Vagina (tissue), 2 donors: ENCODE measurements around the gene HSPBAP1. TPM values are rescaled to one million over a fixed set of nuclear protein-coding genes. Genes with fewer than 3 reads are reported as not detected.

Experiments used
- DNase-seq, 2 donors: peaks; one replicate each; pipeline ENCODE4 v3.0.0-alpha.2; 2017; ENCODE audit errors: extremely low spot score in 2 of 2
- H3K27ac ChIP-seq: fragments of 200-600 bp; sonication (generic); one replicate; pipeline ENCODE4 v1.5.1; 2019
- H3K27me3 ChIP-seq: fragments of 200-600 bp; sonication (generic); one replicate; pipeline ENCODE4 v1.5.1; 2019
- H3K36me3 ChIP-seq, 2 donors: fragments of 200-600 bp; sonication (generic); one replicate each; pipeline ENCODE4 v1.5.1; 2017 to 2019
- H3K4me1 ChIP-seq: fragments of 200-600 bp; sonication (generic); one replicate; pipeline ENCODE4 v1.5.1; 2019
- H3K4me3 ChIP-seq, 2 donors: fragments of 200-600 bp; sonication (generic); 1 replicate in 1 of 2; 2 replicates in 1 of 2; pipeline ENCODE4 v1.5.1; 2016 to 2019
- H3K9me3 ChIP-seq: fragments of 200-600 bp; sonication (generic); one replicate; pipeline ENCODE4 v1.5.1; 2019
- POLR2A ChIP-seq, 2 donors: fragments of 450-650 bp; IDR thresholded peaks; one replicate each; pipeline ENCODE4 v1.6.1; 2017; ENCODE audit warnings: antibody characterized with exemption in 2 of 2, mild to moderate bottlenecking in 2 of 2, moderate library complexity in 2 of 2
- POLR2AphosphoS5 ChIP-seq, 2 donors: sonication (generic); formaldehyde crosslinking; IDR thresholded peaks; one replicate each; pipeline ENCODE4 v1.9.0; 2017; ENCODE audit warnings: antibody characterized with exemption in 2 of 2, mild to moderate bottlenecking in 2 of 2, low read depth in 1 of 2; ENCODE audit not compliant: insufficient read depth in 1 of 2
- intact Hi-C: fragments of 100-400 bp; cut with DNase I; formaldehyde crosslinking; loops from one replicate; pipeline ENCODE4 v1.15.1; 2023
- total RNA-seq: library from RNA; depleted of rRNA; stranded (reverse); fragments of >200 nt; gene quantifications from one replicate; pipeline ENCODE4 v1.2.3, GENCODE V29; 2016
- TF ChIP-seq, protein P1 (sequence below), 3 experiments: fragments of 450-650 bp in 2 of 3; fragments of 200-600 bp in 1 of 3; sonication (generic) in 1 of 3; IDR thresholded peaks; one replicate each; pipeline ENCODE4 v1.5.1; 2017 to 2019; ENCODE audit warnings: antibody characterized with exemption in 3 of 3, mild to moderate bottlenecking in 2 of 3, moderate library complexity in 2 of 3

HSPBAP1 gene
- total RNA-seq, 1 donor from 2014 or later = 9.8 TPM

DNA sequence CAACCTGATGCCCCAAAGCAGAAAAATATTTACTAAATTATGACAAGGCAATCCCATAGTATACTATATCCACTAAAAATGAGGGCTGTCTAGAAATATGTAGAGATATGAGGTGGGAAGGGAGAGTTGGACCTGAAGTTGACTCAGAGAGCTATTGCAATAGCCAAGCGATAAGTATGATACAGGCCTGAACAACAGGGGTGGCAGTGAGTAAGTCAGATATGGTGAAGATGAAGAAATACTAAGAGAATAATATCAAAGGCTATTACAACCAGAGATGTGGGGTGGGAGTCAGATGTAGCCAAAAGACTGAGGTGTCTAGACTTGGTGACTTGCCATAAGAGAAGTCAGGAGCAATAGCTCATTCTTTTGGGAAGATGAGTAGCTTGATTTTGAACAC lies 9.2 kb downstream of the HSPBAP1 start:
- Histone ChIP-seq H3K4me3 (no peak overlapping the region), H3K36me3 (no peaks in the 10 kb centered on the region), H3K27ac (no peak overlapping the region), H3K4me1 (no peaks in the 10 kb centered on the region), H3K27me3 (no peaks in the 10 kb centered on the region), H3K9me3 (no peaks in the 10 kb centered on the region)
- TF ChIP-seq, protein P1, sequence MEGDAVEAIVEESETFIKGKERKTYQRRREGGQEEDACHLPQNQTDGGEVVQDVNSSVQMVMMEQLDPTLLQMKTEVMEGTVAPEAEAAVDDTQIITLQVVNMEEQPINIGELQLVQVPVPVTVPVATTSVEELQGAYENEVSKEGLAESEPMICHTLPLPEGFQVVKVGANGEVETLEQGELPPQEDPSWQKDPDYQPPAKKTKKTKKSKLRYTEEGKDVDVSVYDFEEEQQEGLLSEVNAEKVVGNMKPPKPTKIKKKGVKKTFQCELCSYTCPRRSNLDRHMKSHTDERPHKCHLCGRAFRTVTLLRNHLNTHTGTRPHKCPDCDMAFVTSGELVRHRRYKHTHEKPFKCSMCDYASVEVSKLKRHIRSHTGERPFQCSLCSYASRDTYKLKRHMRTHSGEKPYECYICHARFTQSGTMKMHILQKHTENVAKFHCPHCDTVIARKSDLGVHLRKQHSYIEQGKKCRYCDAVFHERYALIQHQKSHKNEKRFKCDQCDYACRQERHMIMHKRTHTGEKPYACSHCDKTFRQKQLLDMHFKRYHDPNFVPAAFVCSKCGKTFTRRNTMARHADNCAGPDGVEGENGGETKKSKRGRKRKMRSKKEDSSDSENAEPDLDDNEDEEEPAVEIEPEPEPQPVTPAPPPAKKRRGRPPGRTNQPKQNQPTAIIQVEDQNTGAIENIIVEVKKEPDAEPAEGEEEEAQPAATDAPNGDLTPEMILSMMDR (IDR thresholded peaks at IDR 0.05) = no peak
- TF ChIP-seq POLR2A (IDR thresholded peaks at IDR 0.05) (no peak), POLR2AphosphoS5 (IDR thresholded peaks at IDR 0.05; ENCODE audit: insufficient read depth in 1 of 2, low read depth in 1 of 2) (no peak)
- DNase-seq = no peak
- intact Hi-C loops = no loop called here

DNA sequence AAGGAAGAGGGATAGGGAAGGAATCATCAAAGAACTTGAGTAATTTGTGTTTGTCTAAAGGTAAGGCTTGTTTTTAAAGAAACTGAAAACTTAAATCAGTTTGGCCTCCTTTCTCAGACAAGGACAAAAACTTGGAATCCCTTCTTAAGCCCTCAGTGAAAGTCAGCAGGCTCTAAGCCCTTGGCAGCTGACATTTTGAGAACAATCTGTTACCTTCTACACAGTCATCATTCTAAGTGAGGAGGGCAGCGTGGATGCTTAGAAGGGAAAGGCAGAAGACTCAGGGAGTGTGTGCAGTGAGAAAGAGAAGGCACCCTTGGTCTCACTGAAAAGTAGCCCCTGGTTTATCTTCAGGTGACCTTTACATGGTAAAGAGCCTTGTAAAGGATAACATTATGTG lies 10.8 kb downstream of the HSPBAP1 start:
- intact Hi-C loops = no loop called here
- Histone ChIP-seq H3K27me3 (no peaks in the 10 kb centered on the region), H3K9me3 (no peaks in the 10 kb centered on the region), H3K36me3 (no peaks in the 10 kb centered on the region), H3K27ac (no peak overlapping the region), H3K4me3 (no peak overlapping the region), H3K4me1 (no peaks in the 10 kb centered on the region)
- DNase-seq = no peak
- TF ChIP-seq POLR2A (IDR thresholded peaks at IDR 0.05) (no peak), POLR2AphosphoS5 (IDR thresholded peaks at IDR 0.05; ENCODE audit: insufficient read depth in 1 of 2, low read depth in 1 of 2) (no peak)
- TF ChIP-seq, protein P1 (IDR thresholded peaks at IDR 0.05) = no peak

DNA sequence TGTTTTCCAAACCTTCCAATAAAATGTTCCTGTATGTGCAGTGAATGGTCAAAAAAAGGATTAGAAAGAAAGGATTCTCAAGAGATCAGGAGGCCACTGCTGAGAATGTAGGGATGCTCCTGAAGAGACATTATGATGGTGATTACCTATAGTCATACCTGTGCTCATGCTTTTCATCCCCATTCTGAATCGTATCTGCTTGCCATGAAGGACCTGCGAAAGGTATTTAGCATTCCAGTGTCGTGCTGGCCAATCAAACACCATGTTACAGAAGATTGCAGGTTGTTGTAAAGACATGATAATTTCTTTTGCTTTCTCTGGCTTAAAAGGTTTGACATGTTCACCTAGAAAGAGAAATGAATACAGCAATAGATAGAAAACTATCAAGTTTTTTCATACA lies 16.1 kb downstream of the HSPBAP1 start:
- Histone ChIP-seq H3K9me3 (no peaks in the 10 kb centered on the region), H3K4me1 (no peaks in the 10 kb centered on the region), H3K4me3 (no peak overlapping the region), H3K36me3 (no peaks in the 10 kb centered on the region), H3K27me3 (no peaks in the 10 kb centered on the region), H3K27ac (no peak overlapping the region)
- no peak for DNase-seq
- TF ChIP-seq, protein P1 (IDR thresholded peaks at IDR 0.05) = no peak
- TF ChIP-seq POLR2A (IDR thresholded peaks at IDR 0.05) = no peak
- intact Hi-C loops = no loop called here

DNA sequence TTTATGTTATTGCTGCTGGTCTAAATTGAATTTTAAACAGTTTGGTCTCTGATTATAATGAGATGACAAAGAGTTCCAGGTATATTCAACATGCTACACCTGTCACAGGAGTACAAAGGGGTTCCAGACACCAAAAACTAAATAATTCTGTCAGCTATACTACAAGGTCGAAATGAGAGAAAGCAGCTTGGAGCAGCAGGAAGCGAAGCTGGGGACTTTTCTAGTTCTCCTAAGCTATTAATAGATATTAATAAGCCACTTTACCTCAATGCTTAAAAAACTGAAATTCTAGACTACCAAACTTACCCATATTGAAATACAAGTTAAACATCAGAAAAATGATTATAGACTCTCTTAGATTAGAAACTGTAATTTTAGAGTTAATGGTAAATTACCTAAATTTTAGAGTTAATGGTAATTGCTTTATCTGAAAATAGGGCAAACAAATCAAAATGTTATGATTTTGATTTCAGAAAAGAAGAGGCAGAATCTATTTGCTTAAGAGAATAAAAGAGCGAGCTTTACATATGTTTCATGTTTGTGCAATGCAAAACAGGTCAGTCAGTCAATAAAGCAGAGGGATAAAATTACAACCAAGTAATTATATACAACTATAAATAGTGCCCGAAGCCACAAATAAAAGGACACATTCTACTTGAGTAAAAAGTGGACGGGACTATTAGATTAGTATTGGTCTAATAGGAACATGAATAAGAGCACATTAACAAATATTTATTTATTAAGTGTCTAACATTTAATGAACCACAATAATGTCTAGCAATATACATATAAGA lies 16.8 kb downstream of the HSPBAP1 start:
- Histone ChIP-seq H3K27ac (no peak overlapping the region), H3K4me1 (no peaks in the 10 kb centered on the region), H3K4me3 (no peak overlapping the region), H3K36me3 (no peaks in the 10 kb centered on the region), H3K27me3 (no peaks in the 10 kb centered on the region), H3K9me3 (no peaks in the 10 kb centered on the region)
- no peak for DNase-seq
- intact Hi-C loops = no loop called here
- TF ChIP-seq POLR2AphosphoS5 (IDR thresholded peaks at IDR 0.05; ENCODE audit: insufficient read depth in 1 of 2, low read depth in 1 of 2) (no peak), POLR2A (IDR thresholded peaks at IDR 0.05) (no peak)
- TF ChIP-seq, protein P1 (IDR thresholded peaks at IDR 0.05) = no peak

DNA sequence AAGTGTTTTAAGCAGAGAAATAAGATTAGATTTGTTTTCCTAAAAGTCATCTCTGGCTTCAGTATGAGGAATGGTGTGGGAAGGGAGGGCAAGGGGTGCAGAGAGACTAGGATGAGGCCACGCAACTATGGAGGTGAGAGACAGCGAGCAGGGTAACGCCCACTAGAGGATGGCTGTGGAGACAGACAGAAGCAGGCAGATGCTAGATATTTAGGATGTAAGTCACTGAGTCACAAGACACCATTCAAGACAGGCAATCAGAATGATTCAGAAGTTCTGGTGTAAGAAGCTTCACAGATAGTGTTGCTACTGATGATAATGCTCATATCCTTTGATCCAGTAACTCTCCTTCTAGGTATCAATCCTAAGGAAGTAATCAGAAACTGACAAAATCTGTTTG lies 19.1 kb downstream of the HSPBAP1 start:
- Histone ChIP-seq H3K9me3 (no peaks in the 10 kb centered on the region), H3K36me3 (no peaks in the 10 kb centered on the region), H3K27ac (no peak overlapping the region), H3K27me3 (no peaks in the 10 kb centered on the region), H3K4me3 (no peak overlapping the region), H3K4me1 (no peaks in the 10 kb centered on the region)
- DNase-seq = no peak
- TF ChIP-seq POLR2AphosphoS5 (IDR thresholded peaks at IDR 0.05; ENCODE audit: insufficient read depth in 1 of 2, low read depth in 1 of 2) = no peak
- TF ChIP-seq, protein P1 (IDR thresholded peaks at IDR 0.05) = no peak
- no peak for TF ChIP-seq POLR2A (IDR thresholded peaks at IDR 0.05)
- intact Hi-C loops = no loop called here
